H7 (cell line): Measurements from ENCODE around the gene IRGC. TPM values are rescaled to one million over a fixed set of nuclear protein-coding genes. Genes with fewer than 3 reads are reported as not detected.

Experiments used
- DNase-seq: peaks from one replicate; pipeline ENCODE4 v3.0.0; 2012
- H3K27me3 ChIP-seq: 2 replicates; pipeline ENCODE4 v1.6.0; 2011; ENCODE audit warnings: mild to moderate bottlenecking, low read length; ENCODE audit not compliant: control insufficient read depth, insufficient read depth
- H3K36me3 ChIP-seq: replicated peaks from 2 replicates; pipeline ENCODE4 v1.5.1; 2011; ENCODE audit warnings: low read length; ENCODE audit not compliant: control insufficient read depth, insufficient read depth
- H3K4me3 ChIP-seq: 2 replicates; pipeline ENCODE4 v1.5.1; 2011; ENCODE audit warnings: low read depth, mild to moderate bottlenecking, control low read depth, low read length, moderate library complexity; ENCODE audit not compliant: insufficient read depth
- total RNA-seq: library from RNA; depleted of rRNA; stranded (reverse); fragments of >200 nt; shearing (Covaris generic); gene quantifications from 2 replicates; pipeline ENCODE4 v1.2.3, GENCODE V29; 2014

Gene IRGC
- total RNA-seq, 1 experiment from 2014 or later, result not detected

DNA sequence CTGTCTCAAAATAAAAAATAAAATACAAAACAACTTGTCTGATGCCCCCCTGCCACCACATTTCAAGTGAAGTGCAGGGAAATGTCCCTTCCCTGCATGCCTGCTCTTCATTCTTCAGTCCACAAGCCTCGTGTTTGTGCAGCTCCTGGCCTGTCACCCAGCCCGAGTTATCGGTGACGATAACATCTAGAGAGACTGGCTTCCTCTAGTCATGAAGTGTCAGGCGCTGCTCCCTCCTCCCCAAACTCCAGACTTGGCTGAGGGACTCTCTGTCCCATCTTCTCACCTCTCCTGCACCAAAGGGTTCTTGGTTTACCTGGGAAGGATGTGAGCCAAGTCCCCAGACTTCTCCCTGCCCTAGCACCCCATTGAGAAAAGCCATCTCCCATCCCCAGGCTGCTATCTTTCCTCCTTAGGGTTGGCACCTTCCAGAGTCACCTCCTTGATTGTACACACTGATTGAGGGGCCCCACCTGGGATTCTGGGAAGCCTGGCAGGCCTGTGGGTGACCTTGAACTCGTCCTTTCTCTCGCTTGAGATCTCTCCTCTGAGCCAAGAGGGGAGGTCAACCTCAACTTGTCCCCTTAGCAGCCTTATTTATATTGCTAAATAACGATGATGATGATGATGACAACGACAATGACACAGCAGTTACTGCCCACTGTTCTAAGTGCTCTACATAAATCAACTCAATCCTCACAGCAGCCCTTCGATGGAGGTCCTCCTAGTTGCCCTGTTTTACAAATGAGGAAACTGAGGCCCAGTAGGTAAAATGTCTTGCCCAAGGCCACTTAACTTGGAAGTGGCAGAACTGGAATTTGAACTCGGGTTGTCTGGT lies 32.8 kb upstream of the IRGC start:
- no peak for DNase-seq
- H3K4me3 ChIP-seq, result no peak overlapping the region
- H3K36me3 ChIP-seq, result no peaks in the 10 kb centered on the region
- no peaks in the 10 kb centered on the region for H3K27me3 ChIP-seq

DNA sequence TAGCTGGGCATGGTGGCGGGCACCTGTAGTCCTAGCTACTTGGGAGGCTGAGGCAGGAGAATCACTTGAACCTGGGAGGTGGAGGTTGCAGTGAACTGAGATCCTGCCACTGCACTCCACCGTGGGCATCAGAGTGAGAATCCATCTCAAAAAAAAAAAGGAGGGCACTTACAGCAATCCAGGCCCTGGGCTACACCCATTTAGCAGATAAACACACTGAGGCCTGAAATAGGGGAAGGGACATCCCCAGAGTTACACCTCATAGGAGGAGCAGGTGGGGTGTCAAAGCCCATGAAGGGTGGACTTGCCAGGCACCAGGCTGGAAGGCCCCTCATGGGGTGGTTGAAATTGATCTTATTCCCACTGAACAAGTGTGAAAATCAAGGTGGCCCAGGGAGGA lies 32.0 kb upstream of the IRGC start:
- no peak for DNase-seq
- Histone ChIP-seq H3K27me3 (no peaks in the 10 kb centered on the region), H3K36me3 (no peaks in the 10 kb centered on the region), H3K4me3 (no peak overlapping the region)

DNA sequence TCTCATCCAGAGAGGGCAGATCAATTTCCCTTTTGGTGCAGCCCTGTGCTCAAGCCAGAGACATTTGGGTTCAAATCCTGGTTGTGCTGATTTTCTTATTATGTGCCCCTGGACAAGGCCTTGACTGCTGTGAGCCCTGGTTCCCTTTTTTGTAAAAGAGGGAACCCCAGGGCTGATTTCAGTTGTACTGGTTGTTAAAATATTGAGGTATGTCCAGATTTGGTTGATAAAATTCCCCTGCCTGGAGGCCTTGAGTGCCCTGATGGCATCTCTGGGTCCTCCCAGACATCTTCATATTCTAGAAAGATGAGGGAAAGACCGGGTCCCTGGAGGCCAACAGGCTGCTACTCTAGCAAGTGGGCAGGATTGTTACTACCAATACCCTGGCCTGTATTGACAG lies 31.6 kb upstream of the IRGC start:
- H3K4me3 ChIP-seq, result no peak overlapping the region
- no peak for DNase-seq
- H3K27me3 ChIP-seq, result no peaks in the 10 kb centered on the region
- H3K36me3 ChIP-seq, result no peaks in the 10 kb centered on the region

DNA sequence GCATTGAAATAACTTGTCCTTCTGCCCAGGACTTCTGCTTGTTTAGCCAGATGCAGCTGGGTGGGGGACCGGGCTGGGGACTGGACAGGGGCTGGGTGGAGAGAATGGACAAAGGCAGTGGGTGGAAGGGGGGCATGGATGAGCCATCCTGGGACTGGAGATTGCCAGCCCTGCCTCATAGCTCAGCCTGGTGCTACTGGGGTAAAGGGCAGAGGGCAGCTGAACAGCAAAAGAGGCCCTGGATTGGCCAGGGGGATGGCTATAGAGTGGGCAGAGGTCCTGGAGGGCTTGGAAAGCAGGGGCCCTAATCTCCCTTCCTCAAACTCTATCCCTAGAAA lies 28.2 kb upstream of the IRGC start:
- H3K4me3 ChIP-seq, result no peak overlapping the region
- no peaks in the 10 kb centered on the region for H3K36me3 ChIP-seq
- no peaks in the 10 kb centered on the region for H3K27me3 ChIP-seq
- DNase-seq, result no peak

DNA sequence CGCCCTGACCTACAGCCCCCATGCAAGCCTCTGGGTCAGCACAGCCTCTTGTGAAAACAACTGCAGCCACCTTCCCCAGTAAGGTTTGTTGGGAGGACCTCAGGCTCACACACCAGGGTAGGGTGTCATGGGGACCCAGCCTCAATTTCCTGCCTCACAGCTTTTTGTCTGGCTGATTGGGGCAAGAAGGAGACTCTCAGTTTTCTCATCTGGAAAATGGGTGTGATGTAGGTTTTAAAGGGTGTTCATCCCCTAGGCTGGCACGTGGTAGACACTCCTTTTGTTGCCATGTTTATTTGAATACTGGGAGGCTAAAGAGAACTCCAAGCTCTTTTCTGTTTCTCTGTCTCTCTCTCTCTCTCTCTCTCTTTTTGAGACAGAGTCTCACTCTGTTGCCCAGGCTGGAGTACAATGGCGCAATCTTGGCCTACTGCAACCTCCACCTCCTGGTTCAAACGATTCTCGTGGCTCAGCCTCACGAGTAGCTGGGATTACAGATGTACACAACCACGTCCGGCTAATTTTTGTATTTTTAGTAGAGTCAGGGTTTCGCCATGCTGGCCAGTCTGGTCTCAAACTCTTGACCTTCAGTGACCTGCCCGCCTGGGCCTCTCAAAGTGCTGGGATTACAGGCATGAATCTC lies 27.7 kb upstream of the IRGC start:
- no peak for DNase-seq
- Histone ChIP-seq H3K4me3 (no peak overlapping the region), H3K27me3 (no peaks in the 10 kb centered on the region), H3K36me3 (no peaks in the 10 kb centered on the region)

DNA sequence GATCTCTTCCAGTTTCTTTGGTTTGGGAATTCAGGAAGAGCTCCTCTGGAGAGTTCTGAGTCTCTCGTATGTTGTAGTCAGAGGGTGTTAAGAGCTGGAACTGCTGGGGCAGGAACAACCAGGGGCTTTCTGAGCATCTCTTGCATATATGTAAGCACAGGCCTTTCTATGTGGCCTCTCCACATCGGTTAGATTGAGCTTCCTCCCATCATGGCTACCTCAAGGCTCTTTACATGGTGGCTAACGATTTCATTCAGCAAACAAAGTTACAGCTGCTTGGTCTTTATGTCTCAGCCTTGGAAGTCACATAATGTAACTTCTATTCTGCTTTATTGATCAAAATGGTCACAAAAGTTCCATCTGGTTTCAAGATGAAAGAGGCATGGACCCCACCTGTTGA lies 25.4 kb upstream of the IRGC start:
- no peaks in the 10 kb centered on the region for H3K27me3 ChIP-seq
- H3K4me3 ChIP-seq, result no peak overlapping the region
- H3K36me3 ChIP-seq, result no peaks in the 10 kb centered on the region
- DNase-seq, result no peak

DNA sequence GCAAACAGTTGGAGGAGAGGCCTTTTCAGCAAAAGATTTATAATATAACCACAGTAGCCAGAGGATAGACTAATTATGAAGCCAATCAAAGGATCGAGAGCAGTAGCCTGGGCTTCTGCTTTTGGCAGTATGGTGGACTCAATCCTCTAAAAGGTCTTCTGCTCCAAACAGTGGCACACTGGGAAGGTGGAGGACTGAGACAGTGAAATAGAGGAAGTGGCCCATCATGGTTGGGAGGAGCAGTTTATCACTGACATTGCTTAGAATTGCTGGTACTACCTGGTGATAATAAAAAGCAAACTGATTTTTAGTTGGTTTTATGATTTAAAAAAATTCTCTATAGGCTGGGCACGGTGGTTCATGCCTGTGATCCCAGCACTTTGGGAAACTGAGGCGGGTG lies 25.0 kb upstream of the IRGC start:
- H3K27me3 ChIP-seq, result no peaks in the 10 kb centered on the region
- DNase-seq, result no peak
- H3K4me3 ChIP-seq, result no peak overlapping the region
- H3K36me3 ChIP-seq, result no peaks in the 10 kb centered on the region

DNA sequence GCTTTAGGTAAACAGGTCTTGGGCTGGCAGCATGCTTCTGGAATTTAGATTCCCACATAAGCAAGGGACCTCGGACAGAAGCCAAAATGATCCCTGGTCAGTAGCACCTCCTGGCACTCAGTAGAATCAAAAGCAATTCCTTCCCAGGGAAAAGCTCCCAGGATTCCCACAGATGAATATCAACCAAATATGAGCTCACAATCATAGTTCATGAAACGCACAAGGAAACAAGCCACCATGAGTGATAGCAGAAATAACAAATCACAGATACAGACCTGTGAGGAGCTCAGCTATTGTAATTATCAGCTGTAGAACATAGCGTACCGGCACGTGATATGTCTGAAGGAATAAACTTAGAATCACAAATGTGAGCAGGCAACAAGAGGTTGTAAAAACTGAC lies 24.1 kb upstream of the IRGC start:
- Histone ChIP-seq H3K4me3 (no peak overlapping the region), H3K36me3 (no peaks in the 10 kb centered on the region), H3K27me3 (no peaks in the 10 kb centered on the region)
- DNase-seq, result no peak

DNA sequence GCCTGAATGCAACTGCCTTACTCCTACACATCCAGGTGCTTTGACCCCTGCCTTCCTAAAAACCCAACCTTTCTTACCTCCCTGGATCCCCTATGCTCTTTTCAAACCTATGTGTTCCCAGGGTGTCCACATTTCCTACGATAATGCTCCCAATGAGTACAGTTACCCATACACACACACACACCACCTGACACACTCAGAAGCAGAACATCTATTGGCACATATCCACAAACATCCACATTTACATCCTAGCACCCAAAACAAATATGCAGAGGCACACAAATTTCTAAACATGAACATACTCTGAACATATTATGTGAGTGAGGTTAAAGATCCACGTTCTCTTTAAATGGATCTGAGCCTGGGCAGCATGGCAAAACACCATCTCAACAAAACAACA lies 23.5 kb upstream of the IRGC start:
- no peak for DNase-seq
- H3K27me3 ChIP-seq, result no peaks in the 10 kb centered on the region
- H3K4me3 ChIP-seq, result no peak overlapping the region
- no peaks in the 10 kb centered on the region for H3K36me3 ChIP-seq

DNA sequence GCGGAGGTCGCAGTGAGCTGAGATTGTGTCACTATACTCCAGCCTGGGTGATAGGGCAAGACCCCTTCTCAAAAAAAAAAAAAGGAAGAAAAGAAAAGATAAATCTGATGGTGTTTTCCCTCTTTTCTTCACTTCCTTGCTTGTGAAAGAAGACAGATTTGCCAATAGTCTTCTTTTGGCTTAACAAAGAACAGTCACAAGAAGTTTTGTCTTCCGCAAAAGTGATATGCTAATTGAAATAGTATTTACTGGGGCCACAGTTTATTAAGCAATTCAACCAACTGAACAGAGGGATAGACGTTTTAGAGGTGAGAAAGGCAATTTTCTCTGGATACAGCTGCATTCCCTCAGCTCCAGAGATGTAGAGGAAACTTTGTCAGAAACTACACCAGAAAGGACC lies 23.0 kb upstream of the IRGC start:
- Histone ChIP-seq H3K27me3 (no peaks in the 10 kb centered on the region), H3K36me3 (no peaks in the 10 kb centered on the region), H3K4me3 (no peak overlapping the region)
- DNase-seq, result no peak

DNA sequence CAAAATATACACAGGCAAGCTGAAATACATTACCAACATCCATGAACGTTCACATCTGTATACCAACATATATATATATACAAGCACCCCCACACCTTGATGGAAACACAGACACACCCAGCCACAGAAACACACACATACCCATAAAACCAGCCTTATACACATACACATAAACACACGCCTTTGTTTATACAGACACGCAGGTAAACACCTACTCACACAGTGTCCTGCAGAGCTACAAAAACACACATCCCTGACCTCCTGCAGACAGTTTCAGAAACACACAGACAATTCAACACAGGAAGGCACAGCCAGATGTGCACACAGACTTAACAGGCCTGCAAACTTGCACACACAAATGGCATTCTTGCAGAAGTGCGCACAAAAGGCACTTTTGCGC lies 21.3 kb upstream of the IRGC start:
- DNase-seq, result no peak
- H3K36me3 ChIP-seq, result no peaks in the 10 kb centered on the region
- peaks cover 2% of the 10 kb centered on the region for H3K27me3 ChIP-seq
- H3K4me3 ChIP-seq, result no peak overlapping the region

DNA sequence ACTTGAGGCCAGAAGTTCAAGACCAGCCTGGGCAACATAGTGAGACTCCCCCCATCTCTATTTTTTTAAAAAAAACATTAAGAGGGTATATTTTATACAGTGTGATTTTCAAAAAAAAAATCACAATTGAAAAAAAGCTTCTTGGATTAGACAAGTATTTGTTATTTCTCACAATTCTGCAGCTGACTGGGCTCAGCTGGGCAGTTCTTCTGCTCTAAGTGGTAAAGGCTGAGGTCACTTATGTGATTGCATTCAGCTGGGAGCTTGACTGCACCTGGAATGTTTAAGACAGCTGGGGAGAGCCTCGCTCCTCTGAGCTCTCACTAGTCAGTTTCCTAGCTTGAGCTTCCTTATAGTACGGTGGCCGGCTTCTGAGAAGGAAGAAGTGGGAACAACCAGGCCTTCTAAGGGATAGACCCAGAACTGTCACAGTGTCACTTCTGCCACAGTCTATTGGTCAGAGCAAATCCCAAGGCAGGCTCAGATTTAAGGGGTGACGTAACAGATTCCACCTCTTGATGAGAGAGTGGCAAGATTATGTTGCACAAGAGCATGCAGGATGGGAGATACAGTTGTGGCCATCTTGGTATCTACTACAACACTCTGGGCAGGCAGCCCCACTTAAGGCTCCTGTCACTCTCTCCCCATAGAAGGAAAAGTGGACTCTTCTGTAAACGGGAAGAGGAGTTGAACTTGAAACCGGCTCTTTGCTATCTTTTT lies 19.7 kb upstream of the IRGC start:
- H3K4me3 ChIP-seq, result no peak overlapping the region
- H3K36me3 ChIP-seq, result no peaks in the 10 kb centered on the region
- H3K27me3 ChIP-seq, result peaks cover 4% of the 10 kb centered on the region
- DNase-seq, result no peak

DNA sequence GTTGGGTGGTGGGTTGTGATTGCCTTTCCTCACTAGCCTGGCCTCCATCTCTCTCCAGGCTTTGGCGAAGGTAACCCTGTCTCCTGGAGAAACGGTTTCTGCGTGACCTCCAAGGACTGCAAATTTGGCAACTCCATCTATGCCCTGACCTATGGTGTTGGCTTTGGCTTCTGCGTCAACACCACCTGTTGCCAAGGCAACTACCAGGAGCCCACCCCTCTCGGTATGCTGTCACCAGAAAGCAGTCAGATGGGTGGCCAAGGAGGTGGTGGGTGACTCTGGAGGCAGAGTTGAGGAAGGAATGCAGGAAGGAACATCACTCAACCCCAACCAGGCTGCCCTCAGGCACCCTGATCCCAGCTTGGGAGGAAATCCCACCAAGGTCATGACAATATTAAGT lies 18.6 kb upstream of the IRGC start:
- H3K27me3 ChIP-seq, result peaks cover 4% of the 10 kb centered on the region
- no peaks in the 10 kb centered on the region for H3K36me3 ChIP-seq
- H3K4me3 ChIP-seq, result no peak overlapping the region
- DNase-seq, result no peak

DNA sequence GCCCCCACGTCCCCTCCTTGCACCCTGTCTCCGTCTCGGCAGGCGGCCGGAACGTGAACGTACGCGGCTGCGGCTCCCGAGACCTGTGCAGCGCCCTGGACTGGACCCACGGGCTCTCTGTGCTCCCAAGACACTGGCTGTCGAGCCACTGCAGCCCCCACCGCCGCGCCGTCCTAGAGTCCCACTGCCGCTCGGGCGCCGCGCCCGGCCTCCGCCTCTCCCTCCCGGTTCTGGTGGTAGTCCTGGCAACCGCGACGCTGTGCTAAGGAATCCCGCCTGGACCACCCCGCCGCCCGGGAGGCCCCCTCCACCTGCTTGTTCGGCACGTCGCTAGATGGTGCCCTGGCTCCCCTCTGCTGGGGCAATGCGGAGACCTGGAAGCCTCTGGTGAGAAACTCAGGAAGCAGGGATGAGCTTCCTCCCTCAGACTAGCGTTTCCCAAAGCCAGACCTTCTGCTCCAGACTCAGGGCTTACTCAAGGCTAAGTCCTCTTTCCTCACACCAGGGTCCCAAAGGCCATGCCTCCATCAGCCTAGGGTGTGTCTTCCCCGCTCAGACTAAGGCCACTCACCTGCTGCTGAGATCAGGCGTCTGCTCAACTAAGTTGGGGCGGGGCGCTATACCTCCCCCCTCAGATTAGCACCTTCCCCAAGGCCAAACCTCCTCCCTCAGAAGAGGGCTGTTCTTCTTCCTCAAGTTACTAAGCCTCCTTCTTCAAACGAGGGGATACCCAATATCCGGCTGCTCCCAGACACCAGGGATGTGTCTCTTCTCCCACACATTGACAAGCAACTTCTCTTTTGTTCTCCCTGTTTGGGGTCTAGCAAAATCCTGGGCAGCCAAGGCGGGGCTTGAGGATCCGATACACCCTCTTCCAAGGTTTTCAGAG lies 16.1 kb upstream of the IRGC start:
- Histone ChIP-seq H3K4me3 (peak overlapping the region; percentile 21; the same call in 1 of the 2 replicates), H3K27me3 (peaks cover 4% of the 10 kb centered on the region), H3K36me3 (no peaks in the 10 kb centered on the region)
- peak; percentile 91 for DNase-seq
